Naive thymus-derived CD4-positive, alpha-beta T cell (primary cell): Measurements from ENCODE around the gene MBD2. TPM values are rescaled to one million over a fixed set of nuclear protein-coding genes. Genes with fewer than 3 reads are reported as not detected.
A peak's percentile ranks its signal among the peaks of the same experiment; 100 is the strongest.
"Not testable (repeated sequence)": the region's sequence is repeated elsewhere in the genome, so short reads cannot be mapped to it uniquely, and the experiment has no call there.

Source experiments
- ATAC-seq: fragments of 150-1000 bp; cut with Tn5 transposase; 2 replicates; pipeline ENCODE4 v1.10.0; 2021; ENCODE audit warnings: mild to moderate bottlenecking, moderate library complexity
- CTCF ChIA-PET: fragments of 350-600 bp; sonication (Branson Sonifier 250); formaldehyde crosslinking; loops from one replicate; lab custom pipeline; 2021; ENCODE audit warnings: antibody characterized with exemption; lab: Charles Lee
- POLR2A ChIA-PET: fragments of 350-600 bp; sonication (Branson Sonifier 250); formaldehyde crosslinking; loops from one replicate; lab custom pipeline; 2021; ENCODE audit warnings: antibody characterized with exemption, inconsistent platforms; lab: Charles Lee
- DNase-seq, 9 donors: peaks; one replicate each; pipeline versions ENCODE4 v3.0.0 to v3.0.0-alpha.2; 2020 to 2022; ENCODE audit warnings: mixed read lengths in 1 of 9
- H3K27ac ChIP-seq: one replicate; pipeline ENCODE4 v1.7.0; 2013; ENCODE audit warnings: mild to moderate bottlenecking, low read depth, low read length, moderate library complexity
- H3K27me3 ChIP-seq, 2 donors: one replicate each; pipeline ENCODE4 v1.7.0; 2013; ENCODE audit warnings: low read length in 2 of 2, mild to moderate bottlenecking in 2 of 2, moderate library complexity in 2 of 2; ENCODE audit not compliant: control insufficient read depth in 2 of 2, insufficient read depth in 2 of 2
- H3K36me3 ChIP-seq, 3 experiments: 1 replicate in 2 of 3; 2 replicates in 1 of 3; pipeline ENCODE4 v1.7.0; 2013; ENCODE audit warnings: low read length in 3 of 3, mild to moderate bottlenecking in 3 of 3, moderate library complexity in 1 of 3; ENCODE audit not compliant: insufficient read depth in 3 of 3, control insufficient read depth in 2 of 3
- H3K4me1 ChIP-seq, 2 donors: one replicate each; pipeline ENCODE4 v1.7.0; 2013; ENCODE audit warnings: low read length in 2 of 2, mild to moderate bottlenecking in 2 of 2, moderate library complexity in 1 of 2; ENCODE audit not compliant: control insufficient read depth in 2 of 2, insufficient read depth in 2 of 2
- H3K4me3 ChIP-seq: 2 replicates; pipeline ENCODE4 v1.7.0; 2013; ENCODE audit warnings: mild to moderate bottlenecking, low read length
- H3K9me3 ChIP-seq, 3 experiments: 1 replicate in 2 of 3; 2 replicates in 1 of 3; pipeline ENCODE4 v1.7.0; 2013; ENCODE audit warnings: low read length in 3 of 3; ENCODE audit not compliant: control insufficient read depth in 2 of 3
- H3K27ac Mint-ChIP-seq, 9 donors: one replicate each; pipeline ENCODE4 v1.8.0; 2020 to 2022; ENCODE audit warnings: mixed read lengths in 9 of 9, mild to moderate bottlenecking in 8 of 9, moderate library complexity in 5 of 9, inconsistent platforms in 2 of 9
- H3K27me3 Mint-ChIP-seq, 5 donors: one replicate each; pipeline ENCODE4 v1.8.0; 2021 to 2022; ENCODE audit warnings: mixed read lengths in 5 of 5, mild to moderate bottlenecking in 1 of 5
- H3K36me3 Mint-ChIP-seq, 5 donors: one replicate each; pipeline ENCODE4 v1.8.0; 2020 to 2022; ENCODE audit warnings: mixed read lengths in 5 of 5, mild to moderate bottlenecking in 3 of 5, inconsistent platforms in 1 of 5
- H3K4me1 Mint-ChIP-seq, 7 donors: one replicate each; pipeline ENCODE4 v1.8.0; 2020 to 2022; ENCODE audit warnings: mixed read lengths in 7 of 7, mild to moderate bottlenecking in 3 of 7, inconsistent platforms in 1 of 7
- H3K4me3 Mint-ChIP-seq, 10 donors: one replicate each; pipeline ENCODE4 v1.8.0; 2020 to 2022; ENCODE audit warnings: mild to moderate bottlenecking in 10 of 10, mixed read lengths in 10 of 10, moderate library complexity in 6 of 10, inconsistent platforms in 2 of 10
- H3K9me3 Mint-ChIP-seq, 11 donors: one replicate each; pipeline ENCODE4 v1.8.0; 2020 to 2022; ENCODE audit warnings: mixed read lengths in 11 of 11, mild to moderate bottlenecking in 4 of 11, inconsistent platforms in 1 of 11, moderate library complexity in 1 of 11
- intact Hi-C, 2 donors: fragments of 100-400 bp; cut with micrococcal nuclease; formaldehyde crosslinking; loops; one replicate each; pipeline ENCODE4 v1.15.1; 2023
- polyA plus RNA-seq, 2 donors: library from polyadenylated mRNA; unstranded; fragments of 300-500 nt; fragmentation: Illumina TruSeq; gene quantifications; one replicate each; pipeline ENCODE4 v1.2.3, GENCODE V29; 2021
- total RNA-seq, 6 experiments: library from RNA in 5 of 6; stranded (reverse) in 5 of 6; gene quantifications; 1 replicate in 5 of 6; 2 replicates in 1 of 6; pipeline ENCODE4 v1.2.3 and lab custom pipeline; 2021 to 2026

MBD2 gene
- total and polyA plus RNA-seq, 7 experiments from 2014 or later = 6.1 to 118 (median 73.7) TPM

DNA sequence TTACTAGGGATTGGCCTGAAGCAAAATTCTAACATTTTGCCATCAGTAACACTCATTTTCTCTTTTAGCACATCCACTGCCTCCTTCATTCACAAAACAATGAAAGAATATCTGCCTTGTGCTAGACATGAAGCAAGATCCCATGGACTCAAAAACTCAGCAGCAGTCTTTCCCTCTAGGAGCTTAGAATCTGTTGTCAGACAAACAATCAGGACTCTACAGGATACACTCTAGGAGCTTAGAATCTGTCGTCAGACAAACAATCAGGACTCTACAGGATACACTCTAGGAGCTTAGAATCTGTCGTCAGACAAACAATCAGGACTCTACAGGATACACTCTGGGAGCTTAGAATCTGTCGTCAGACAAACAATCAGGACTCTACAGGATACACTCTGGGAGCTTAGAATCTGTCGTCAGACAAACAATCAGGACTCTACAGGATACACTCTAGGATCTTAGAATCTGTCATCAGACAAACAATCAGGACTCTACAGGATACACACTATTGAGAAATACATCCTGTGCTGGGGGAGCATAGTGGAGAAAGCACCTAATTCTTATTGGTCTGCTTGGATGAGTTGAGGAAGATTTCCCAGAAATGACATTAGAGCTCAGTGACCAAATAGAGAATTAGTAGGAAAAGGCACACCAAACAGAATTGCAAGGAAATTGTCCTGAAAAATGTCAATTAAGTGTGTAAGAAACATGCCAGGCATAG lies 100.6 kb downstream of the MBD2 start:
- H3K27me3 Mint-ChIP-seq, intact Hi-C loops, H3K4me3 Mint-ChIP-seq, H3K36me3 Mint-ChIP-seq, H3K4me3 ChIP-seq, DNase-seq, H3K9me3 ChIP-seq, H3K27me3 ChIP-seq, H3K4me1 ChIP-seq, H3K36me3 ChIP-seq, H3K9me3 Mint-ChIP-seq, H3K27ac ChIP-seq, ATAC-seq, CTCF ChIA-PET: not testable (repeated sequence)
- Mint-ChIP-seq H3K4me1 (peaks cover 2 to 11% (median 4%) of the 10 kb centered on the region in 7 donors), H3K27ac (peak overlapping the region in 1 of 9 donors; percentile 56)
- POLR2A ChIA-PET = interaction anchor here (0.7 kb wide), 1 partner anchor 88 kb away, joined by 3 read pairs; no protein-coding TSS in a partner anchor

DNA sequence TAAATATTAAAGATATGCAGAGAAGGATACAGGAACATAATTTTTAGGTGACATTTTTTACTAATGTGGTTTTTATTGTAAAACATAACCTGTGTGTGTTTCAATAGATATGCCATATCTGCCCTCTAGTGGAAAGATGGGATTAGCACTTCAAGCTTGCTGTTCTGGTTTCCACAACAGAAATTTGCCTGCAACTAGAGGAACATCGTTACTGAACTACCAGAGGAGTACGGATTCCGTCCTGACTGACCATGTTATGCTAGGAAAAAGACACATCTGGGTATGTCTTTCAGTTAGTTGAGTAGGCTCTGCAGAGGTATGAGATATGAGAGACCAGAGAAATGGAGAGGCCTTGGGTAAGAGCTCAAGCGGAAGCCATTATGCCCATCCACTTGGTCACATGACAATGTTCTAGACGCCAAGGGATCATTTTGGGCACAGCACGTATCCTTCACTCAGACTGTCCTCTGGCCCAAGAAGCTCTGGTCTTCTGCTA lies 104.9 kb downstream of the MBD2 start:
- intact Hi-C loops = loop anchor here in 1 of 2 donors (1.0 to 2.0 kb wide), 3 partner anchors 210 to 551 kb away; no protein-coding TSS in a partner anchor
- Histone ChIP-seq H3K27me3 (no peaks in the 10 kb centered on the region), H3K27ac (no peak overlapping the region), H3K36me3 (no peaks in the 10 kb centered on the region), H3K4me1 (no peaks in the 10 kb centered on the region), H3K4me3 (no peak overlapping the region), H3K9me3 (no peaks in the 10 kb centered on the region)
- ATAC-seq = peak; percentile 70
- peaks cover 4 to 13% (median 8%) of the 10 kb centered on the region in 5 donors for H3K27me3 Mint-ChIP-seq
- CTCF ChIA-PET = interaction anchor here (0.8 to 1.1 kb wide), 4 partner anchors 8 to 150 kb away, joined by 3 to 4 read pairs (median 4); partner anchors contain the start of gene POLI
- no peaks in the 10 kb centered on the region for H3K9me3 Mint-ChIP-seq
- peaks cover 2 to 11% (median 4%) of the 10 kb centered on the region in 7 donors for H3K4me1 Mint-ChIP-seq
- POLR2A ChIA-PET = interaction anchor here (1.4 kb wide), 1 partner anchor 151 kb away, joined by 3 read pairs; no protein-coding TSS in a partner anchor
- peak overlapping the region in 9 of 10 donors; percentile 26 to 72 (median 59) for H3K4me3 Mint-ChIP-seq
- DNase-seq = peak in 6 of 9 donors; percentile 3 to 46 (median 28)
- no peaks in the 10 kb centered on the region for H3K36me3 Mint-ChIP-seq
- peak overlapping the region in 2 of 9 donors; percentile 17 to 21 for H3K27ac Mint-ChIP-seq

DNA sequence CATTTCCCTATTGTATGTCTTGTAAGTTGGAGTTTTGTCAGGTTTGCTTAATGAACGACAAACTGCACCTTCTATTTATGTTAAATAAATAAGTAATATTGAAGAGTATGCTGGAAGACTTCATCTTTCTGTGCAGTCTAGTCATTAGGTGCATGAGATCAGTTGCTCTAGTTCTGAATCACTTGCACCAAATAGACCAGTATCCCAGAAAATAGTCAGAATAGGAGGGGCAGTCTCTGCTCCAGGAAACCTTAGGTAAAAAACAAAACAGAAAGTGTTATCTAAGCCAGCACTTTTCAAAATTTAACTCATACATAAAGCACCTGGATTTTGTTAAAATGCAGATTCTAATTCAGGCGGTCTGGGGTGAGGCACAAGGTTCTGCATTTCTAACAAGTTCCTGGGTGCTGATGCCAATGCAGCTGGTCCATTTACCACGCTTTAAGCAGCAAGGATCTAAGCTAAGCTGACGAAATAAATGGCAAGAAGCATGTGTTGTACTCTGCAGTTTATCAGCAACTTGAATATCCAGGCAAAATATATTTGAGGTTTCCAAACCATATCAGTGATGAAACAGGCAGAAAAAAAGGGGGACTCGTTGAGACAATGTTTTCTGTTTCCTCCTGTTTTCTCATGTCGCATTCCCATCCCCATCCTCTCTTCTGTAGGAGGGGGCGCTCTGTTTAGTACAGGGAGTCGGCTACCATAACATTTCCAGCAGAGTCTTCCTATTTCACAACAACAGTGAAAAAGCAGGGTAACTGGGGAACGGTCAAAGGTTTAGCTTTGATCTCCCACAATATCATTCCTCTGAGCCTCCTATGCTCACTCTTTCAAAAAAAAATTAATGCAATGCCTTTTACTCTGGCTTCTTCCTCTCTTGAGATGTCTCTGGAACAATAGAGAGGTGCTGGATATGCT lies 106.4 kb downstream of the MBD2 start:
- H3K36me3 ChIP-seq = no peaks in the 10 kb centered on the region
- H3K27ac Mint-ChIP-seq = no peak overlapping the region
- intact Hi-C loops = loop anchor here in 1 of 2 donors (2.0 kb wide), 1 partner anchor 419 kb away; no protein-coding TSS in a partner anchor
- no peak overlapping the region for H3K4me3 ChIP-seq
- H3K9me3 Mint-ChIP-seq = no peaks in the 10 kb centered on the region
- no peaks in the 10 kb centered on the region for H3K27me3 ChIP-seq
- H3K27ac ChIP-seq = no peak overlapping the region
- peaks cover 9 to 19% (median 17%) of the 10 kb centered on the region in 5 donors for H3K27me3 Mint-ChIP-seq
- no peaks in the 10 kb centered on the region for H3K4me1 ChIP-seq
- no peak for ATAC-seq
- H3K9me3 ChIP-seq = no peaks in the 10 kb centered on the region
- H3K36me3 Mint-ChIP-seq = peaks cover 0 to under 1% (median 0%) of the 10 kb centered on the region in 5 donors
- no peak overlapping the region for H3K4me3 Mint-ChIP-seq
- no peak for DNase-seq
- ChIA-PET CTCF (no interaction called here), POLR2A (no interaction called here)
- H3K4me1 Mint-ChIP-seq = peaks cover 2 to 11% (median 4%) of the 10 kb centered on the region in 7 donors

DNA sequence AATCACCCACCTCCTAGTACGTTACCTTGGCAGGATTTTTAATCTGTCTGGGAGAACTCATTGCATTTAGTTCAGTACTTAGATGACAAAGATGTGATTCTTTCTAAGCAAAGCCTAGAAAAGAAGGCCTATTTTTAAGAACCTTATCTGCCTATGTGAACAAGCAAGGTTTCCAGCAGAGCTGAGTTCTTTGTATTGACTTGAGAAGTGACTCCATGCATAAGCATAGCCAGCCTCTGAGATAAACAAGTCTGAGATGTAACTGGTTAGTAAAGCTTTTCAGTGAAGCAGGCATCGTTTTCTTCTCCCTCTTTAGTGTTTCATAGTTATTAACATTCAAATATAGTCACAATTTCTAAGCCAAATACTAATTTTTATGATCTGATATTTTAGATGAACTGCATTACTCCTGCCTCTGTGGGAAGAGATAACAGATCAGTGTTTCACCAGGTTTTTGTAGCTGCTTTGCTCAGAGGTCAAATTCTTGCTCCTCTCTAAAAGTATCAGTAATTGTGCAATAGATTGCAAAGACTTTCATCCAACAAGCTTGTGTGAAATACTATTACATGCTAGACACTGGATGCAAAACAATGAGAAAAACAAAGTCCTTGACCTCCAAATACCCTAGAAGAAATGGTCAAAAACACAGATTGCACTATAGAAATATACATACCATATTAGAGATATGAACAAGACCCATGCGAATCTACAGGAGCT lies 107.8 kb downstream of the MBD2 start:
- Mint-ChIP-seq H3K4me3 (no peak overlapping the region), H3K36me3 (peaks cover 0 to 5% (median 0%) of the 10 kb centered on the region in 5 donors), H3K27ac (no peak overlapping the region), H3K27me3 (peaks cover 9 to 30% (median 21%) of the 10 kb centered on the region in 5 donors), H3K9me3 (no peaks in the 10 kb centered on the region), H3K4me1 (peaks cover 2 to 11% (median 4%) of the 10 kb centered on the region in 7 donors)
- POLR2A ChIA-PET = interaction anchor here (0.6 kb wide), 1 partner anchor 84 kb away, joined by 3 read pairs; no protein-coding TSS in a partner anchor
- no peaks in the 10 kb centered on the region for H3K27me3 ChIP-seq
- no peaks in the 10 kb centered on the region for H3K9me3 ChIP-seq
- H3K4me1 ChIP-seq = no peaks in the 10 kb centered on the region
- intact Hi-C loops = no loop called here
- H3K4me3 ChIP-seq = no peak overlapping the region
- DNase-seq = no peak
- CTCF ChIA-PET = no interaction called here
- H3K36me3 ChIP-seq = no peaks in the 10 kb centered on the region
- no peak for ATAC-seq
- H3K27ac ChIP-seq = no peak overlapping the region

DNA sequence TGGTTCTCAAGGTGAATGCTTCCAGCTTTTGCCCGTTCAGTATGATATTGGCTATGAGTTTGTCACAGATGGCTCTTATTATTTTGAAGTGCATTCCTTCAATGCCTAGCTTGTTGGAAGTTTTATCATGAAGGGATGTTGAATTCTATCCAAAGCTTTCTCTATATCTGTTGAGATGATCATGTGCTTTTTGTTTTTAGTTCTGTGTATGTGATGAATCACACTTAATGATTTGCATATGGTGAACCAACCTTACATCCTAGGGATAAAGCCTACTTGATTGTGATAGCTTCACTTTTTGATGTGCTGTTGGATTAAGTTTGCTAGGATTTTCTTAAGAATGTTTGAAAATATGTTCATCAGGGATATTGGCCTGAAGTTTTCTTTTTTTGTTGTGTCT lies 112.1 kb downstream of the MBD2 start:
- intact Hi-C loops = no loop called here
- no peak overlapping the region for H3K4me3 Mint-ChIP-seq
- Histone ChIP-seq H3K4me1 (no peaks in the 10 kb centered on the region), H3K27me3 (no peaks in the 10 kb centered on the region), H3K36me3 (no peaks in the 10 kb centered on the region), H3K9me3 (no peaks in the 10 kb centered on the region), H3K27ac (no peak overlapping the region), H3K4me3 (no peak overlapping the region)
- ChIA-PET POLR2A (no interaction called here), CTCF (no interaction called here)
- H3K27me3 Mint-ChIP-seq = peaks cover 9 to 57% (median 24%) of the 10 kb centered on the region in 5 donors
- peaks cover 0 to 8% (median 0%) of the 10 kb centered on the region in 5 donors for H3K36me3 Mint-ChIP-seq
- DNase-seq (no peak), ATAC-seq (no peak)
- H3K4me1 Mint-ChIP-seq = no peaks in the 10 kb centered on the region
- peaks cover 0 to 3% (median 0%) of the 10 kb centered on the region in 11 donors for H3K9me3 Mint-ChIP-seq
- H3K27ac Mint-ChIP-seq = no peak overlapping the region
